Stomach (tissue), 4 donors: ENCODE measurements around the gene ZNF787.
"Not testable (repeated sequence)": the region's sequence is repeated elsewhere in the genome, so short reads cannot be mapped to it uniquely, and the experiment has no call there.

Source experiments
- CTCF ChIP-seq, 7 experiments: fragments of 450-650 bp in 4 of 7; fragments of 200-600 bp in 3 of 7; sonication (generic) in 3 of 7; IDR thresholded peaks; one replicate each; pipeline ENCODE4 v1.5.1; 2016 to 2019; ENCODE audit warnings: antibody characterized with exemption in 7 of 7, control low read depth in 2 of 7, mild to moderate bottlenecking in 1 of 7
- EP300 ChIP-seq: sonication (generic); formaldehyde crosslinking; IDR thresholded peaks from one replicate; pipeline ENCODE4 v1.6.1; 2017; ENCODE audit warnings: antibody characterized with exemption
- POLR2A ChIP-seq, 4 donors: fragments of 450-650 bp; IDR thresholded peaks; one replicate each; pipeline ENCODE4 v1.6.1; 2016; ENCODE audit warnings: antibody characterized with exemption in 4 of 4, control low read depth in 2 of 4, mild to moderate bottlenecking in 1 of 4, moderate library complexity in 1 of 4
- POLR2AphosphoS5 ChIP-seq, 3 donors: sonication (generic); formaldehyde crosslinking; IDR thresholded peaks; one replicate each; pipeline ENCODE4 v1.6.1; 2016; ENCODE audit warnings: antibody characterized with exemption in 3 of 3

DNA sequence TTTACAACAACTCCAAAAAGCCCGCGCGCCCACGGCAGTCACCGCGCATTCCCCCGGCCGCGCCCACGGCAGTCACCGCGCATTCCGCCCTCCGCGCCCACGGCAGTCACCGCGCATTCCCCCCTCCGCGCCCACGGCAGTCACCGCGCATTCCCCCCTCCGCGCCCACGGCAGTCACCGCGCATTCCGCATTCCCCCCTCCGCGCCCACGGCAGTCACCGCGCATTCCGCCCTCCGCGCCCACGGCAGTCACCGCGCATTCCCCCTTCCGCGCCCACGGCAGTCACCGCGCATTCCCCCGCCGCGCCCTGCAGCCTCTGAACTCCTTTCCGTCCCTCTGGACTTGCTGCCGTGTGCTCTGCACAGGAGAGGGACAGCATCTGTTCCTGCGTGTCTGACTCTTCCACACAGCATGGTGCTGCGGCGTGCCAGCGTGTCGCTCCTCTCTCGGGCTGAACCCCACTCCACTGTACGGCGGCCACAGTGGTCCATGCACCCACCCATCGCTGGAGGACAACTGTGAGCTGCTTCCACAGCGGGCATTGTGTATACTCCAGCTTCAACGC, 15.2 kb downstream of the ZNF787 start:
- TF ChIP-seq EP300; CTCF (IDR thresholded peaks at IDR 0.05); POLR2AphosphoS5 (IDR thresholded peaks at IDR 0.05); POLR2A (IDR thresholded peaks at IDR 0.05): not testable (repeated sequence)
